ENCODE measurements around the gene ATP5F1B. TPM values are rescaled to one million over a fixed set of nuclear protein-coding genes. Genes with fewer than 3 reads are reported as not detected.

ATP5F1B gene
- total and polyA plus RNA-seq, 2 of the 13 experiments (the other 11 are each of a cell fraction or from before 2014, with no cell fraction given): 1,051 to 1,180 TPM

DNA sequence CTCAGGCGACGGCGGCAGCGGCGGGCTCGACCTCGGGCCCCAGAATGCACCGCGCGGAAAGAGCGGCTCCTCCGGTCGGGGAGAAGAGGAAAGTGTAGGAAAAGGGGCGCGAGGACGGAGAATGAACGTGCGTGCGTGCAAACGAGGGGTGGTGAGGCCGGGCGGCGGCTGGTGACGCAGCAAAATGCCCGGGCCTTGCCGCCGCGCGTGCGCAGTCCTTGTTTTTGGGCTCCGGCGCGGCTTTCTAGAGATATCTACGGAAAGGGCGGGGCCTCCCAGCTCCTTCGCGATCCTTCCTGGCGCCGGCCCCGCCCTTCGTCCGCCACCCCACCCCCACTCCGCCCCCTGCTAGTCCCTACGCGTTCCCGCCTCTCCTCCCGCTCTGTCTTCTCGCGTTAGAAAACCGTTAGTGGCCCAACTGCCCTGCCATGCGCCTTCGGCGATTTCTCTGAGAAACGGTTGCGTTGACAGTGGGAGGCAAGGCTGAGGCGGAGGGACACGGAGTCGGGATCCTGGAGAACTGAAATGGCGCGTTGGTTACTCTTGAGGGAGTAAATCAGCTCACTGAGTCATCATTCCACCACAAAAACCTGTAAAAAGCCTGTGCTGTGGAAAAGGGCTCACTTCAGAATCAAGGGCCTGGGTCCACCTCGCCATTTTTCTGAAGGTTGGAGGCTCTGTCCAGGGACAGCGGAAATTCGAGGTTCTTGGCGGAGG, 42.5 kb upstream of the ATP5F1B start, which contains the start of gene PTGES3 (continued):
- TF ChIP-seq, protein P1, sequence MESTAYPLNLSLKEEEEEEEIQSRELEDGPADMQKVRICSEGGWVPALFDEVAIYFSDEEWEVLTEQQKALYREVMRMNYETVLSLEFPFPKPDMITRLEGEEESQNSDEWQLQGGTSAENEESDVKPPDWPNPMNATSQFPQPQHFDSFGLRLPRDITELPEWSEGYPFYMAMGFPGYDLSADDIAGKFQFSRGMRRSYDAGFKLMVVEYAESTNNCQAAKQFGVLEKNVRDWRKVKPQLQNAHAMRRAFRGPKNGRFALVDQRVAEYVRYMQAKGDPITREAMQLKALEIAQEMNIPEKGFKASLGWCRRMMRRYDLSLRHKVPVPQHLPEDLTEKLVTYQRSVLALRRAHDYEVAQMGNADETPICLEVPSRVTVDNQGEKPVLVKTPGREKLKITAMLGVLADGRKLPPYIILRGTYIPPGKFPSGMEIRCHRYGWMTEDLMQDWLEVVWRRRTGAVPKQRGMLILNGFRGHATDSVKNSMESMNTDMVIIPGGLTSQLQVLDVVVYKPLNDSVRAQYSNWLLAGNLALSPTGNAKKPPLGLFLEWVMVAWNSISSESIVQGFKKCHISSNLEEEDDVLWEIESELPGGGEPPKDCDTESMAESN (CRISPR knock-in tag; conservative IDR thresholded peaks at IDR 0.05): peak; percentile 73
- TF ChIP-seq TBL1XR1 (IDR thresholded peaks at IDR 0.05; ENCODE audit: borderline replicate concordance, low read length, partially characterized antibody) (no peak), MXI1 (IDR thresholded peaks at IDR 0.05; ENCODE audit: borderline replicate concordance, low read depth, low read length) (peak; percentile 82; the same call in 1 of the 3 replicates), RBM39 (IDR thresholded peaks at IDR 0.05; ENCODE audit: low read depth, low read length, poor library complexity, severe bottlenecking) (peak; percentile 92), YEATS4 (CRISPR knock-in tag; IDR thresholded peaks at IDR 0.05; ENCODE audit: borderline replicate concordance) (peak; percentile 96; the same call in 1 of the 2 replicates), ZNF660 (CRISPR knock-in tag; IDR thresholded peaks at IDR 0.05; ENCODE audit: borderline replicate concordance, low read depth) (no peak), SSRP1 (CRISPR knock-in tag; IDR thresholded peaks at IDR 0.05) (no peak), TCF7 (IDR thresholded peaks at IDR 0.05; ENCODE audit: low read depth) (no peak), DR1 (CRISPR knock-in tag; IDR thresholded peaks at IDR 0.05) (peak; percentile 61), NR2F6 (IDR thresholded peaks at IDR 0.05) (no peak), NR2F6 (CRISPR knock-in tag; IDR thresholded peaks at IDR 0.05) (peak; percentile 39; the same call in 1 of the 2 replicates), NR0B2 (CRISPR knock-in tag; IDR thresholded peaks at IDR 0.05) (peak; percentile 75; the same call in 1 of the 2 replicates), ZNF337 (CRISPR knock-in tag; IDR thresholded peaks at IDR 0.05; ENCODE audit: borderline replicate concordance, low read depth) (no peak), RORA (CRISPR knock-in tag; IDR thresholded peaks at IDR 0.05) (no peak), ZNF766 (CRISPR knock-in tag; IDR thresholded peaks at IDR 0.05; ENCODE audit: borderline replicate concordance) (peak; percentile 85; the same call in 1 of the 2 replicates), KAT2B (IDR thresholded peaks at IDR 0.05; ENCODE audit: borderline replicate concordance, low read depth, low read length) (no peak), ZNF644 (CRISPR knock-in tag; IDR thresholded peaks at IDR 0.05; ENCODE audit: low read depth) (peak; percentile 83), ZNF512 (CRISPR knock-in tag; IDR thresholded peaks at IDR 0.05) (no peak), ARID2 (CRISPR knock-in tag; IDR thresholded peaks at IDR 0.05; ENCODE audit: borderline replicate concordance) (peak; percentile 51; the same call in 1 of the 2 replicates), ZFP41 (CRISPR knock-in tag; IDR thresholded peaks at IDR 0.05; ENCODE audit: borderline replicate concordance) (no peak; the same call in 1 of the 2 replicates), GATA4 (IDR thresholded peaks at IDR 0.05; ENCODE audit: borderline replicate concordance, low read depth) (no peak), MBNL3 (CRISPR knock-in tag; conservative IDR thresholded peaks at IDR 0.05) (no peak)
- TF ChIP-seq, protein P2, sequence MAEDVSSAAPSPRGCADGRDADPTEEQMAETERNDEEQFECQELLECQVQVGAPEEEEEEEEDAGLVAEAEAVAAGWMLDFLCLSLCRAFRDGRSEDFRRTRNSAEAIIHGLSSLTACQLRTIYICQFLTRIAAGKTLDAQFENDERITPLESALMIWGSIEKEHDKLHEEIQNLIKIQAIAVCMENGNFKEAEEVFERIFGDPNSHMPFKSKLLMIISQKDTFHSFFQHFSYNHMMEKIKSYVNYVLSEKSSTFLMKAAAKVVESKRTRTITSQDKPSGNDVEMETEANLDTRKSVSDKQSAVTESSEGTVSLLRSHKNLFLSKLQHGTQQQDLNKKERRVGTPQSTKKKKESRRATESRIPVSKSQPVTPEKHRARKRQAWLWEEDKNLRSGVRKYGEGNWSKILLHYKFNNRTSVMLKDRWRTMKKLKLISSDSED (CRISPR knock-in tag; IDR thresholded peaks at IDR 0.05): no peak
- TF ChIP-seq, protein P3, sequence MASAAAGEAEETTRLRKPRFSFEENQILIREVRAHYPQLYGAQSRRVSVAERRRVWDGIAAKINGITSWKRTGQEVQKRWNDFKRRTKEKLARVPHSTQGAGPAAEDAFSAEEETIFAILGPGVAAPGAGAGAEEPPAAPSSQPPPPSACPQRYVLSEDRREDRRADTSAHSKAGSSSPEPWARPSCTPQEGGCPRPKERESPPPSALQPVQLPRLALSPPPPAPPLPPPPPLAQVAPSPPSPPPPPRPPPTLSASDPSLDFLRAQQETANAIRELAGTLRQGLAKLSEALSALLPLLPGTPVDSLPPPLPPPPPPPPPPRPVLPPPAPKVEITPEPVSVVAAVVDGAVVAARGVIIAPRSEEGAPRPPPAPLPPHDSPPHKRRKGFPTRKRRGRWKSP (CRISPR knock-in tag; IDR thresholded peaks at IDR 0.05): peak; percentile 93; the same call in 1 of the 2 replicates

Measured in HepG2 (cell line).